NCI-H2196 treated with DMSO at 0.1 percent for 48 hours (cell line): ENCODE measurements around the gene ZDHHC17.

ENCODE experiments used
- DNase-seq: peaks from one replicate; lab custom pipeline; 2025; ENCODE audit not compliant: unreplicated experiment; lab: John Stamatoyannopoulos, UW

ZDHHC17 gene

DNA sequence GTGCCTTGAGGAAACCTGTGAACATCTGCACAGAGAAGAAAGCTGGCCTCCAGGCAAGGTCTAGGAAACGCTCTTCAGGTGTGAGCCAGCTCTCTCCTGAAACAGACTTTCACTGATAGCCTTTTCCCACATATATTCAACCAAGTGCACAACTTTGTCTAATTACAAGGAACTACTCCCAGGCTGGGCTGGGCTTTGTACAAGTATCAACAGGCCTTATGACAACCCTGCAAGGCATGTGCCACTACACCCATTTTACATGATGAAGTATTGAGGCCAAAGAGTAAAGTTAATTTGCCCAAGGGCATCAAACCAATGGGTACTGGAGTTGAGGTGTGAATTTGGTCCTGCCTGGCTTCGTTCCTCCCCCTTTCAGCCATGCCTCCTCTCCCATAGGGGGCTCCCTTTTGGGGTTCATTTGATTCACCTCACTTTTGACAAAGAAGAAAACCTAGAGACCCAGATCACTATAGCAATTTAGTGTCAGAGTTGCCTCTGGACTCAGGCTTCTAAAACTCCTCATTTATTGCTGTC is 112.8 kb downstream of the ZDHHC17 start:
- DNase-seq: no peak

DNA sequence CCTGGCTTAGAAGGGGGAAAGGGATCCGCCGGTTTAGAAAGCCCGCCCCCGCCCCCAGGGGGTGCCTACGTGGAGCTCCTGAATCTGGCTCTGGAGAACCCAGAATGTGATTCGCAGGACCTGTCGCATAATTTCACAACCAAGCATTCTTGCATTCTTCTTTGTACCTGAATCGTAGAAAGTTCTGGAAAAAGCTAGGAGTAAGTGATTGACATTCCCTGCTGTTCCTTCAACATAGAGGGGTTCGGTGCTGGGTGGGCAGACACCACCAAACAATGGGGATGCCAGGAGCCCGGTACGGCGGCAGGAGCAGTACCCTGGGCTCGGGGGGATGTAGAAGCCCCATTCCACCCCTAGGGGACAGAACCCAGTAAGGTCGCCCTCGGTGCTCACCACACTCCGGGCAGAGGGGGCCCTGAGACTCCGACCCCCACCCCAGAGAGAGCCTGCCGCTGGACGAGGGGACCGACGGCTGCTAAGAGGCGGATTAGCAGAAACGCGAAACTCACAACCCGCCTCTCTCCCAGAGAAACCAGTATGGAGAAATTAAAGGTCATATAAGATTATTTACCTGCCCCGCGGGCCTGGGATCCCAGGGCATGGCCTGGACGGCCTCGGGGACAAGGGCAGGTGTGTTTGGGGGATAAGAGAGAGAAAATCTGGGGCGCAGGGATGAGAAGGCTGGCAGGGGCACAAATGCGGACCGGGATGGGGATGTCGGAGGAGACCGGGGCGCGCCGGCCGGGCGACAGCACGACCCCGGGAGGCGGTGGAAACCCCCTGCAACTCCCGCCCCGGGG is 114.4 kb downstream of the ZDHHC17 start:
- no peak for DNase-seq

DNA sequence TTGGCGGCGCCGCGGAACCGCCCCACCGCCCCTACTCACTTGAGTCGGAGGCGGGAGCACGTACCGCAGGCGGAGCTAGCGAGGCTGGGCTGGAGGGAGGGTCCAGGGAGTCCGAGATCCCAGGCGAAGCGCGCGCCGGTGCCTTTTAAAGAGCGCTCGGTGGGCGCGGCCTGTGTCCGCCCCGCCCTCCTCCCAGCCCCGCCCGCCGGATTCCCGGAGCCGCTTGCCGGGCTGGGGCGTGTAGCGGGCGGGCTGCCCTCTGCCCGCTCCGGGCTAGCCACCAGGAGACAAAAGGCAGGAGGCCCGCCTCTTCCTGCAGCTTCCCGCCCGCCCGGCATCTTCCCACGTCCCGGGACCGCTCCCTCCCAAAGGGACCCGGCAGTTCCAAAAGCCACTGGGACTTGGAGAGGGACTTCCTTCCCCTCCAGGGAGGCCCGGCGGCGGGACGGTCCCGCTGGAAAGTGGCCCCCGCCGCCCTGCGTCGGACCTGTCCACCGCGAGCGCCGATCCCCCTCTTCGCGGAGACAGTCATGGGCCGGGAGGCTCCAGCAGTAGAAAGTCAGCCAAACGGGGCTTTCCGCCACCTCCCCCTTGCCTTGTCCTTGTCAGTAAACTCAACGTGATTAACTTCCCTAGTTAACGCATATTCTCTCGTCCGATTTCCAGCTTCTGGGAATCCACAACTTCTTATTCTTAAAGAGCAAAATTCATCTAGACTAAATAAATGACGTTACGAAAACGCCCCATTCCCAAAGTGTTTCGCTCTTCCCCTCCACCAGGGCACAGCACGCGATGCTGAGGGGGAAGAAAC is 115.2 kb downstream of the ZDHHC17 start, which contains the start of gene CSRP2:
Gene CSRP2, minus strand, starts transcription at position 121 of the 811 bp plus-strand sequence. CDS start 12,759 bp downstream, outside the sequence.
- peak; percentile 59 for DNase-seq

DNA sequence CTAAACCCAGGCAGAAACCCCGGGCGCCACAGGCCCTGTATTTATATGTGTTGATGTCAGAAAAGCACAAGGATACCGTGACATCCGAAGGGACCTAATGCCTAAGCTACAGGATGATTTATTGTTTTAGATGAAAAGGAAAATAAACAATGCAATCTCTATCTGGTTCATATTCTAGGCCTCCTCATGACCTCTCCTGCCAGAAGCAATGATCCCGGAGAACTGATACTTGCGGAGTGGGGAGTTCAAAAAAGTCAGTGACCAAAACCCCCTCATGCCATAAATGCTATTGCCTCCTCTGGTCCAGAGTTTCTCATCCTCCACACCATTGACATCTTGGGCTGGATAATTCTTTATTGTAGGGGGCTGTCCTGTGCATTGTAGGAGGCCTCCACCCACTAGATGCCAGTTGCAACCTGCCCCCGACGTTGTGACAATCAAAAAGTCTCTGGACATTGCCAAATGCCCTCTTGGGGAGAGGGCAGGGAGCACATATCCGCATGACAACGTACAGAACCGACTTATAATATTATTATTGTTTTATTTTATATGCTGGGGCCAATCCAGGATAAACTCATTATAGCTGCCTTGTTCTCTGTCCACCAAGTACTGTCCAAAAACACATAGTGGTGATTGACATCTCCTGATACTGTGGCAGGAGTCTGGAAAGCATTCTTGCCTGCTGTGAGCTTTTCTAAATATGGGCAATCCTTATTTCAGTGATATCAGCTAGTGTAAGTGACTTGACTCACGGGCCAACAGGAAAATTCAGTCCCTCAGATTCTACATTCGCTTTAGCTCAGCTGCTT is 116.0 kb downstream of the ZDHHC17 start:
- no peak for DNase-seq

DNA sequence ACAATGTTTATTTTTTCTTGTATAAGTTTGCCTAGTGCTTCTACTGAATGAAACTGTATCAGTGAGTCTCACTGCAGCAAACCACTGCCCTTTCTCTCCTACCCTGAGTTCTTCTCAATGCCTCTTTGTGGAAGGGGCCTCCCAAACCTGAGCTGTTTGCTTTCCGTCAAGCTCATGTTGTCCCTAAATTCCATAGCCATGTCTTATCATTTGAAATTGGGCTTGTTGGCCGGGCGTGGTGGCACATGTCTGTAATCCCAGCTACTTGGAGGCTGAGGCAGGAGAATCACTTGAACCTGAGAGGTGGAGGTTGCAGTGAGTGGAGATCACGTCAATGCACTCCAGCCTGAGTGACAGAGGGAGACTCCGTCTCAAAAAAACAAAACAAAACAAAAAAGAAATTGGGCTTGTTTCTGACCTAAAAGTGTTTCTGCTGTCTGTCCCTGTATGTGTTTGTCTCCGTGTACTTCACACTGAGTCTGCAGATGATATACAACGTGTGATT is 116.7 kb downstream of the ZDHHC17 start:
- DNase-seq: no peak

DNA sequence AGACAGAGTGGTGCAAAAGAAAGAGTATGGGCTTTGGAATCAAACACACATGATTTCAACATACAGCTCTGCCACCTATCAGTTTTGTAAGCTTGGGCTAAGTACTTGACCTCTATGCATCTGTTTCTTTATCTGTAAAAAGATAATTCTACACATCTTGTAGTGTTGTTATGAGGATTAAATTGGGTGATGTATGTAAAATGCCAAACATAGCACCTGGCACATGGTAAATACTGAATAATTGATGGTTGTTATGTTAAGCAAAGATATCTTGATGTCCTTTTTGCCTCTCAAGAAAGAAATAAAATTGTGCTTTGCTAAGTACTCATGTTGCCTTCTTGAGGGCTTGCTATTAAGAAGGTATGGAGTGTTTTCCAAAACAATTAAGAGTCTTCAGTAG is 117.2 kb downstream of the ZDHHC17 start:
- no peak for DNase-seq

DNA sequence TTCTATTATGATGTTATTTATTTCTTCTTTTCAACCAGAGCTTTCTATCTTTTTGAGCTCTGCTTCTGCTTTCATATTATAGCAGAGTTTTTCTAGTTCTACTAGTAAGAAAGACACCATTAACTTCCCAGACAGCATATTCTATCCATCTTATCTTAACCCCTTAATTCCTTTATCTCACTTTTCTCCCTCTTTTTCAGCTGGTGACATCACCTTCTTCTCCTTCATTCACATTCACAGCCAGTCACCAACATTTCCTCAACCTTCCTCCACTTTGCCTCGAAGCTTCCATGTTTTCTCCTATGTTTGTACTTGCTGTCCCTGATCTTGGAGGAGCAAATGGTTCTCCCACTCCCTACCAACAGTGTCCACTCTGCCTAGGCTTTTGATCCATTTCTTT is 118.5 kb downstream of the ZDHHC17 start:
- no peak for DNase-seq

DNA sequence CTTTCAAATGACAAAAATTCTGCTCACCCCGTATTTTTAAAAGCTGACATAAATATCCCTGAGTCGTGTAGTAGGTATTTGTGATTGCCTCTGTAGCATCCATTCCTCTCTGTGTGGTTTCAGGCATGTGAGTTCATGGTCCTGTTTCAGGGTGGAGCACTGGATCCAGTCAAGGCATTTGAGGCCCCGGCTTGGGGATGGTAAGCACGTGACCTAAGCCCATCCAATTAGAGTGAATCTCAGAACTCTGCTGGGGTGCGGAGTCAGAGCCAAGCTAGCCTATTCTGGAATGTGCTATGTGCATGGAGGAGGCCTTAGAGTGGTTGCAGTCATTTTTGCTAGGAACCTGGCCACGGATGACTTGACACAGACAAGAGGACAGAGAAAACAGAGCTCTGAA is 119.2 kb downstream of the ZDHHC17 start:
- no peak for DNase-seq

DNA sequence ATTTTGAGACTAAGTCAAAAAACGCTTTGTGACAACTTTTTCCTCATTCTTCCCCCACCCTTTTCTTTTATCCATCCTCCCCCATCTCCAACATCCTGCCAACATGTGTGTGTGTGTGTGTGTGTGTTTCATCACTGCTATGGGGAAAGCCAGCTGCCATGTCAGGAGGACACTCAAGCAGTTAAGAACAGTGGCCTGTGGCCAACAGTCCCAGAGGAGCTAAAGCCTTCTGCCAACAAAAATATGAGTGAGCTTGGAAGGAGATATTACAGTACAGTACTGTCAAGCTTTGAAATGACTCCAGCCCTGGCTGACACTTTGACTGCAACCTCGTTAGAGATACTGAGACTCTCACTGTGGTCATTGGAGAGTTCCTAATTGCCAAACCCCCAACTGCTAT is 119.9 kb downstream of the ZDHHC17 start:
- DNase-seq: peak; percentile 53

DNA sequence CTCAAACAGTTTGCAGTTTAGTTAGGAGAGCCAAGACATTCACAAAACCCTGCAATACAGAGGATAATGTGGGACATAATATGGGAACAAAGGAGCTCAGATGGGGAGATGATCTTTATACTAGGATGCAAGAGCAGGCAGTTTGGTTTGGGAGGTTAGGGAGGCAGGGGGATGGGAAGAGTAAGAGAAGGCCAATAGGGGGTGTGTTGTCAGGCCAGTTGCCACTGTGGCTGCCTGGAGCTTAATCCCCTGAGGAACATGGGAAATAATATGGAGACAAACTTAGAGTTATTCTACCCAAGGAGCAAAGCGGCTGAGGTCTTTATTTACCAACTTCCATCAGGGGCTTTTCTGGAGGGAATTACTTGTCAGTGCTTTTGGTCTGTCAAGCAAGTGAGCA is 124.9 kb downstream of the ZDHHC17 start:
- no peak for DNase-seq

DNA sequence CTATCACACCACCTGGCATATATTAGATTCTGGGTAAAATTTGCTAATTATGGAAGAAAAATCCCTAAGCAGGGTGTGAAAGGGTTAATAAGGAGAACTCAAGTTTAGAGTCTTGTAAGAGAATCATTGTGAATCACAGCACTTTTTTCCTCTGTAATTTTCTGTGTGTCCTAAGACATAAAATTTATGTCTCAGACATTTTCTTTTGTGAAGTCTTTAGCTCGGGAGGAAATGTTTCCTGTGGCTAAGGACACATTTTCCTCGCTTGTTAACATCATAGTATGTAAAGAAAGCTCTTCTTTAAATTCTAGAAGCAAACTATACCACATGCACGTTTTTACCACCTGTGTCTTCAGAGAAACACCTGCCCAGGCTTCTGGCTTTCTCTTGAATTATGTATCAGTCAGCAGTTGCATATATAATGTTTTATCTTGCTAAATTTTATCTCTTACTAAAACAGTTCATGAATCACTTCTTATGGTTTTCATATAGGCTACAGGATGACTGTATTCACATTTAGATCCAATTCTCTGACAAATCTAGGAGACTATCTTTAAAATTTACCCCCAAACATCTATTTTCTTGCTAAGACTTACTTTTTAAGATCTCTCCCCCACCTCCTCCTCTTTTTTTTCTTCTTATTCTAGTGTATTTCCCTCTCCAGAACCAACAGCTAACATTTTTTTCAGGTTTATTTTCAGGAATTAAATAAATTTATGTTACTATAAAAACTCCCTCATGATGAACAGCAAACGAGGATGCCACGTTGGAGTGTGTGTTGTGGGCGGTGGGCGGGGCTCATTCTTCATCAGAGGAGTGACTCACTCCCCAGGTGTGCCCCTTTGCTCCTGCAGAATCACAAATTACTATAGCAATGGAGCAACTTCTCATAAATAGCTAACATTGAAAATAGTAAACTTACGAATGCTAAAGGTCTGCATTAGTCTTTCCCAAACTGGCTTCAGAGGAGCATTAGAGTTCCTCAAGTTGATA is 126.5 kb downstream of the ZDHHC17 start:
- DNase-seq: no peak

DNA sequence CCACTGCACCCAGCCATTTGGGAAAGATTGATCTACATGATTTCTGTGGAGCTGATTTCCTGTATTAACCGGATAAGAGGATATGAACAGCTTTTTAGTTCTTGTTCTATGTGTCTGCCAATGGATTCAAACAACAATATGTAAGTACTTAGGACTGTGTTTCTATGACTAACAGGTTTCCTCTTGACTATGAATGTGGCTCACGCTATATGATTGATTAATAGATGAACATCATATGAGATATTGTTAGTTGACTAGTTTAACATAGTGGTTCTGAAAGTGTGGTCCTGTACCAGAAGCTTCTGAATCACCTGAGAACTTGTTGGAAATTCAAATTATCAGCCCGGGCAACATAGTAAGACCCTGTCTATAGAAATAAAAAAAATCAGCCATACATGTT is 127.7 kb downstream of the ZDHHC17 start:
- no peak for DNase-seq

DNA sequence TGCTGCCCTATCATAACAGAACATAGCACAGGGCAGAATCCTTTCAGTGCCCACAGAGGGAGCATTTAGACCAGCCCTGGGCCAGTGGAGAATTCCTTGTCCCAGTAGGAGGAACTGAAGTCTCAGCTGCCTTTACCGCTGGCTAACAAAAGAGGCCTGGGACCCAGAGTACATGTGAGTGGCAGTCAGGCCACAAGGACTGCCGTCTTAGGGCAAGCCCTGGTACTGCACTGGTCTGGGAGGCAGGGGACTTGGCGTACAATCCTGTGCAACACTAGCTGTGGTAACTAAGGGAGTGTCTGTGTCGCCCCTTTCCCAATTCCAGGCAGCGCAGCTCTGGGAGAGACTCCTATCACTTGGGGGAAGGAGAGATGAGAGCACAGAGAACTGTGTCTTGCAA is 131.9 kb downstream of the ZDHHC17 start:
- DNase-seq: no peak

DNA sequence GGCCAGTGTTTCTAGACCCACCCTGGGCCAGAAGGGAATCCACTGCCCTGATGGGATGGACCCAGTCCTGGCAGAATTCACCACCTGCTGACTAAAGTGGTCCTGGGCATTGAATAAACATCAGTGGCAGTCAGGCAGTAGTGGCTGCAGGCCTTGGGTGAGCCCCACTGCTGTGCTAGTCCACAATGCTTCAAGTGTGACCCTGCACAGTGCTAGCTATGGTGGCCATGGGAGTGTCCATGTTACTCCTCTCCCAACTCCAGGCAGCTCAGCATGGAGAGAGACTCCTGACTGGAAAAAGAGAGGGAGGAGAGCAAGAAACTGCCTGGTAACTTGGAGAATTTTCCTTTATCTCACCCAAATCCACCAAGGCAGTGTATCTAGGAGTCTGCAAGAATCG is 132.4 kb downstream of the ZDHHC17 start:
- no peak for DNase-seq

DNA sequence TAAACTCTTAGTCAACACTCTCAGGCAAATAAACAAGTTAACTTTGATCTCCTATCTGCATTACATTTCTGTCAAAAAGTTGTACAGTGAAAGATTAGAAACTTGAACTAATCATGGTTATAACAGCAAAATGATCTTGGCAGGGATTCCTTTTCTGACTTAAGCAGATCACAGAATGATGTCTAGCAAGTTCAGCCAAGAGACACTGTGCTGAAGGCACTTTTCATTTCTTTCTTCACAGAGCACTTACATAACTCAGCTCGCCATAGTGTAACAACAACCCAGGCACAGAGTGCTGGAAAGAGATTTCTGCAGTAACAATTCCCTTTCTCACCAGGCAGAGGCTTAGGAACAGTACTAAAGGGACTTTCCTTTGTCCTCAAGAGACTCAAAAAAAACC is 134.5 kb downstream of the ZDHHC17 start:
- no peak for DNase-seq

DNA sequence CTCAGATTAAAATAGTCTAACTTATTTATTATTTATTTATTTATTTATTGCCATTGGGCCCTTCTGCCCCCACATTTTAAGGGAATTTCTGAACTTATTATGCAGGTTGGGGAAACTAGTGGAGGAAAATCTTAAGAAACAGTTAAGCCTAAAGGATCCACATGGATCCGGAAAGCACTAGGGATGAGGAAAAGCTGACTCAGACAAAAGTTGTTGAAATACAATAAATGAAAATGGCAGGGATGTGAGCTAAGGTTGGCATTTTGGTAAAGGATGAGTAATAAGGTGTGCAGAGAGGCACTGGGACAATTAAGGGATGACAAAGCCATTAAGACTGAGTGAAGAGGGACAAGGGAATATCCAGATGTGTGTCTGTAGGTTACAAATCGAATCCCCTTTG is 135.6 kb downstream of the ZDHHC17 start:
- DNase-seq: no peak

DNA sequence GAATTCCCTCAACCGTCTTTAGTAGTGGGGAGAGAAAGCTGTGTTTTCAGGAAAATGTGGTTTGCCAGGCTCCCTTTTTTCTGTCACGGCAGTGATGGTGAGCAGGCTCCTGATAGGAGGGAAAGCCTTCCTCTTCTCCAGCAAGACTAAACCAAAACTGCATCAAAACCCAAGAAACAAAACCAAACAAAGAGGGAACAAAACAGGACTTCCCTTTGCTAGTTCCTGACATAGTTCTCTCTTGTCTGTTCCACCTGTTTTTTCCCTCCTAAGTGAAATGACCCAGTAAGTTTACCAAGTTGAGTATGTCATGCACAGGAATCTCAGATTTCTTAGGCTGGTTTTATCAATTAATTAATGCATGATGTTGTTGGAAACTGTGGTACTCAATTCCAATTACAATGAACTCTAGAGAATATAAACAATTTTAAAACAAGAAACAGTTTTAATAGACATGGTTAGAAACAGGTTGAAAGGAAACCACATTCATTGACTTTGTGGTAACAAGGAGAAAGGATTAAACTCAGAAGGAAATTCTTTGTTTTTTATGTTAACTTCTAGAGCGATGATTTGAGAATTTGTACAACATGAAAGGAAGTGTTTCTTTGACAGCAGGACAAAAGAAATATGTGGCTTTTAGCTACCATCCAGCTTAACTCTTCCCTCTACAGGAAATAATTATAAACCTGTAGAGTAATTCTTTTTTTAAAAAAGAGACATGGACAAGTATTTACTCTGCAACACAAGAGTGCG is 137.9 kb downstream of the ZDHHC17 start:
- no peak for DNase-seq
